Hypothalamus (tissue), 51 donors: ENCODE results near the gene INSIG1.
A peak's percentile ranks its signal among the peaks of the same experiment; 100 is the strongest.

ENCODE experiments used
- DNase-seq, 51 donors: peaks; one replicate each; lab custom pipeline; 2025; lab: John Stamatoyannopoulos, UW

INSIG1 gene

GRCh38 chr7:155344618-155345433 is 47.1 kb downstream of the INSIG1 start:
- DNase-seq: peak in 48 of 51 donors; percentile 15 to 87 (median 54)

GRCh38 chr7:155345490-155345889 is 47.8 kb downstream of the INSIG1 start:
- DNase-seq: no peak

GRCh38 chr7:155346285-155346684 is 48.6 kb downstream of the INSIG1 start:
- DNase-seq: no peak

- no peak for DNase-seq
These were observed 51.1 kb downstream of the INSIG1 start for GRCh38 chr7:155348806-155349205.

GRCh38 chr7:155349601-155350331 is 52.1 kb downstream of the INSIG1 start:
- DNase-seq: peak in 2 of 51 donors; percentile 9 to 21

- DNase-seq: no peak
These were observed 53.6 kb downstream of the INSIG1 start for GRCh38 chr7:155351120-155351870.

- DNase-seq: no peak
These were observed 54.5 kb downstream of the INSIG1 start for GRCh38 chr7:155352076-155352752.

- DNase-seq: no peak
These were observed 55.1 kb downstream of the INSIG1 start for GRCh38 chr7:155352753-155353115.

GRCh38 chr7:155353256-155353897 is 55.7 kb downstream of the INSIG1 start:
- DNase-seq: no peak

GRCh38 chr7:155354371-155355048 is 56.8 kb downstream of the INSIG1 start:
- no peak for DNase-seq

GRCh38 chr7:155355176-155355575 is 57.5 kb downstream of the INSIG1 start:
- DNase-seq: no peak

- DNase-seq: no peak
These were observed 58.1 kb downstream of the INSIG1 start for GRCh38 chr7:155355745-155356144.

- DNase-seq: peak in 2 of 51 donors; percentile 6 to 10
These were observed 58.8 kb downstream of the INSIG1 start for GRCh38 chr7:155356323-155357105.

GRCh38 chr7:155357573-155358041 is 59.9 kb downstream of the INSIG1 start:
- DNase-seq: no peak

- no peak for DNase-seq
These were observed 60.6 kb downstream of the INSIG1 start for GRCh38 chr7:155358066-155358947.

- no peak for DNase-seq
These were observed 61.5 kb downstream of the INSIG1 start for GRCh38 chr7:155358948-155359712.
